DOHH2 (cell line): Measurements from ENCODE around the gene C4orf50.

ENCODE experiments used
- CTCF ChIP-seq: fragments of 200-600 bp; sonication (generic); IDR thresholded peaks from one replicate; pipeline ENCODE4 v1.5.1; 2014; ENCODE audit warnings: antibody characterized with exemption, mild to moderate bottlenecking, low read depth, low read length; ENCODE audit not compliant: poor library complexity, severe bottlenecking
- EZH2phosphoT487 ChIP-seq: fragments of 200-600 bp; sonication (generic); IDR thresholded peaks from 2 replicates; pipeline ENCODE4 v1.6.1; 2017; ENCODE audit warnings: borderline replicate concordance, mild to moderate bottlenecking, antibody characterized with exemption, low read length, moderate library complexity, mixed read lengths

GRCh38 chr4:5956285-5957021 is 61.8 kb downstream of the C4orf50 start:
- TF ChIP-seq CTCF (no peak), EZH2phosphoT487 (no peak)
